KMS-11 (cell line): ENCODE results near the gene MS4A10.

Experiments used
- H2AFZ ChIP-seq: fragments of 200-600 bp; sonication (generic); 2 replicates; pipeline ENCODE4 v1.6.1; 2016; ENCODE audit warnings: antibody characterized with exemption, mixed run types, low read depth
- H3K27ac ChIP-seq: fragments of 200-600 bp; sonication (generic); 2 replicates; pipeline ENCODE4 v1.6.1; 2016; ENCODE audit warnings: mild to moderate bottlenecking, mixed run types
- H3K27me3 ChIP-seq: fragments of 200-600 bp; sonication (generic); 2 replicates; pipeline ENCODE4 v1.6.1; 2017; ENCODE audit warnings: mild to moderate bottlenecking, low read depth, mixed run types, moderate library complexity; ENCODE audit not compliant: insufficient read depth
- H3K36me3 ChIP-seq: fragments of 200-600 bp; sonication (generic); 2 replicates; pipeline ENCODE4 v1.6.1; 2017; ENCODE audit warnings: mild to moderate bottlenecking, mixed run types; ENCODE audit not compliant: insufficient read depth
- H3K4me1 ChIP-seq: fragments of 200-600 bp; sonication (generic); 2 replicates; pipeline ENCODE4 v1.6.1; 2016; ENCODE audit warnings: mild to moderate bottlenecking, low read depth, mixed run types; ENCODE audit not compliant: poor library complexity, severe bottlenecking
- H3K4me2 ChIP-seq: fragments of 200-600 bp; sonication (generic); 2 replicates; pipeline ENCODE4 v1.7.0; 2016; ENCODE audit warnings: mild to moderate bottlenecking, mixed run types
- H3K4me3 ChIP-seq: fragments of 200-600 bp; sonication (generic); IDR thresholded peaks from 2 replicates; pipeline ENCODE4 v1.6.1; 2017; ENCODE audit warnings: low read depth, low read length, mixed read lengths; ENCODE audit not compliant: insufficient read depth
- H3K79me2 ChIP-seq: fragments of 200-600 bp; sonication (generic); 2 replicates; pipeline ENCODE4 v1.6.1; 2016; ENCODE audit warnings: low read depth, mixed run types; ENCODE audit not compliant: insufficient read depth
- H3K9ac ChIP-seq: fragments of 200-600 bp; sonication (generic); 2 replicates; pipeline ENCODE4 v1.6.1; 2016; ENCODE audit warnings: mild to moderate bottlenecking, mixed run types
- H4K20me1 ChIP-seq: fragments of 200-600 bp; sonication (generic); 2 replicates; pipeline ENCODE4 v1.6.1; 2016; ENCODE audit warnings: mild to moderate bottlenecking, mixed run types; ENCODE audit not compliant: insufficient read depth
- CTCF ChIP-seq: fragments of 200-600 bp; sonication (generic); conservative IDR thresholded peaks from 2 replicates; pipeline ENCODE4 v1.6.1; 2017; ENCODE audit warnings: low read depth, mild to moderate bottlenecking, antibody characterized with exemption, low read length, moderate library complexity, mixed read lengths

MS4A10 gene

GRCh38 chr11:60798631-60799030 is 13.5 kb downstream of the MS4A10 start:
- no peak overlapping the region for H3K27ac ChIP-seq
- no peak overlapping the region for H3K4me2 ChIP-seq
- H3K4me1 ChIP-seq = no peaks in the 10 kb centered on the region
- no peaks in the 10 kb centered on the region for H4K20me1 ChIP-seq
- H3K9ac ChIP-seq = no peak overlapping the region
- H3K27me3 ChIP-seq = no peaks in the 10 kb centered on the region
- H2AFZ ChIP-seq = no peak overlapping the region
- H3K4me3 ChIP-seq = no peak overlapping the region
- no peaks in the 10 kb centered on the region for H3K79me2 ChIP-seq
- TF ChIP-seq CTCF = no peak
- no peaks in the 10 kb centered on the region for H3K36me3 ChIP-seq

- Histone ChIP-seq H3K27ac (no peak overlapping the region), H3K27me3 (no peaks in the 10 kb centered on the region), H2AFZ (no peak overlapping the region), H3K4me3 (no peak overlapping the region), H4K20me1 (no peaks in the 10 kb centered on the region), H3K9ac (no peak overlapping the region), H3K4me2 (no peak overlapping the region), H3K4me1 (no peaks in the 10 kb centered on the region), H3K79me2 (no peaks in the 10 kb centered on the region), H3K36me3 (no peaks in the 10 kb centered on the region)
- TF ChIP-seq CTCF = no peak
Measured at GRCh38 chr11:60801194-60801593, 16.1 kb downstream of the MS4A10 start.

- no peak overlapping the region for H3K27ac ChIP-seq
- H3K9ac ChIP-seq = no peak overlapping the region
- no peaks in the 10 kb centered on the region for H3K27me3 ChIP-seq
- no peak for TF ChIP-seq CTCF
- no peaks in the 10 kb centered on the region for H3K36me3 ChIP-seq
- H4K20me1 ChIP-seq = no peaks in the 10 kb centered on the region
- H3K4me1 ChIP-seq = no peaks in the 10 kb centered on the region
- H2AFZ ChIP-seq = no peak overlapping the region
- no peak overlapping the region for H3K4me3 ChIP-seq
- no peak overlapping the region for H3K4me2 ChIP-seq
- no peaks in the 10 kb centered on the region for H3K79me2 ChIP-seq
Measured at GRCh38 chr11:60803273-60803936, 18.3 kb downstream of the MS4A10 start.

- Histone ChIP-seq H3K4me2 (no peak overlapping the region), H3K27ac (no peak overlapping the region), H3K4me3 (no peak overlapping the region), H3K4me1 (no peaks in the 10 kb centered on the region), H3K27me3 (no peaks in the 10 kb centered on the region), H4K20me1 (no peaks in the 10 kb centered on the region), H2AFZ (no peak overlapping the region), H3K9ac (no peak overlapping the region), H3K79me2 (no peaks in the 10 kb centered on the region), H3K36me3 (no peaks in the 10 kb centered on the region)
- no peak for TF ChIP-seq CTCF
Measured at GRCh38 chr11:60809249-60809648, 24.1 kb downstream of the MS4A10 start.
